ENCODE data around the gene ALOX5AP. TPM values are rescaled to one million over a fixed set of nuclear protein-coding genes. Genes with fewer than 3 reads are reported as not detected.

ALOX5AP gene
- total RNA-seq, 1 experiment from 2014 or later, result not detected

DNA sequence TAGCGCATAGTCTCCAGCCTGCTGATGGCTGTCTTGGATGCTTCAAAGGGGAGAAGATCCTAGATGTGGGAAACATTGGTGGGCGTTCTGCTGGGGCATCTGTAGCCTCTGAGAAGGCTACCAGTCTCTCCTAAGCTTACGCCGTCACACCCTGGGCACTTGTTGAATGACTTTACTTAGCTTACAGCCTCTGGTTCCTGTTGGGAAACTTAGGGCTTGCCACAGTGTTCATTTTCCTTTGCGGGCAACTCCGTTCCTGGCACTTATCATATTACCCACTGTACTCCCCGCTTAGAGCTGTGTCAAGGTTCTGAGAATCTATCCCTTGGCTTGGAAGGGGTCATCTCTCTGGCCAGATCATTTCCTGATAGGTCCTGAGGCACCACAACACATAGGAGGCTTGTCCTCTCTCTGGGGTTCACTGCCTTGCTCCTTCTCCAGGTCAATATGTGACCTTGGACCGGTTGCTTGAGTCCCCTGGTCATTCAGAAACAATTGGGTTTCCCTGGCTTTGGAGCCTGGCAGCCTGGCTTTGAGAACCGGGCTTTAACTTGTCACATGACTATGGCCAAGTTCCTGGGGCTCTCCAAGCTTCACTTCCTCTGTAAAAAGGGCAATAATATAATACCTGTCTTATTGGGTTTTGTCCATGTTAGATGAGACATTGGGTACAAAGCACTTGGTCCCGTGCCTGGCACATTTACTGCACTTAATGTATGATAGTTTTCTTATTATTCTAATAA, 20.5 kb upstream of the ALOX5AP start:
- POLR2A ChIA-PET (ENCODE audit: unreplicated experiment), result no interaction called here
- no peak overlapping the region for H3K27ac ChIP-seq (ENCODE audit: low read length)

DNA sequence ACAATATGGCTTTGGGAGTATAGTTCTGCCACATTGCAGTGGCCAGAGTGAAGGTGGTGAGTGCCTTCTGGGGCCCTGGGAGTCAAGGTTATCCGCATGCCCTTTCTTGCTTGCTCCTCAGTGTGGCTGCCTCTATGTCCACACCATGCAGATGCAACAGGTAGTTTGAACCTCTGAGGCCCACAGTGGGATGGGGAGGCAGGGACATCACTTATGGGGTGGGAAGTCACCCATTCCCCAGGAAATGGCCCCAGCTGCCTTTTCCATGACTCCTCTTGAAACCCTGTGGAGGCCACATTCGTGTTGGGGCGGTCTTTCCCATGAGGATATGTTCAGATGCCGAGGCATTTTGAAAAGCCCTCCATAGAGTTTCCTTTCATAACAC, 20.0 kb upstream of the ALOX5AP start:
- DNase-seq, result no peak
- no peaks in the 10 kb centered on the region for H3K36me3 ChIP-seq (ENCODE audit: low read depth, low read length)
- H3K4me2 ChIP-seq (ENCODE audit: low read length), result no peak overlapping the region
- CTCF ChIA-PET, result no interaction called here
- H4K20me1 ChIP-seq (ENCODE audit: low read length), result no peaks in the 10 kb centered on the region
- peaks cover 3% of the 10 kb centered on the region for H3F3A ChIP-seq (ENCODE audit: low read length, unreplicated experiment)
- H3K4me1 ChIP-seq (ENCODE audit: insufficient read depth, low read length), result peaks cover 28% of the 10 kb centered on the region
- no peak overlapping the region for H3K9ac ChIP-seq (ENCODE audit: low read length)
- H3K79me2 ChIP-seq (ENCODE audit: low read length), result no peaks in the 10 kb centered on the region
- no TSS peak for BruUV-seq (replicated peaks)
- intact Hi-C loops (cut with micrococcal nuclease), result no loop called here
- no peaks in the 10 kb centered on the region for H3K27me3 ChIP-seq (ENCODE audit: low read length)
- ATAC-seq, result no peak
- H3K4me3 ChIP-seq (ENCODE audit: low read length), result no peak overlapping the region
- H2AFZ ChIP-seq (ENCODE audit: low read length), result no peak overlapping the region
- H3K9me2 ChIP-seq (replicated peaks; ENCODE audit: low read length), result no peaks in the 10 kb centered on the region
- POLR2A ChIA-PET (ENCODE audit: unreplicated experiment), result no interaction called here
- H3K9me3 ChIP-seq (ENCODE audit: low read length), result no peaks in the 10 kb centered on the region
- no peak overlapping the region for H3K27ac ChIP-seq (ENCODE audit: low read length)
- no peak for TF ChIP-seq EZH2 (IDR thresholded peaks at IDR 0.05; ENCODE audit: low read length, unreplicated experiment)
- TF ChIP-seq, protein P1, sequence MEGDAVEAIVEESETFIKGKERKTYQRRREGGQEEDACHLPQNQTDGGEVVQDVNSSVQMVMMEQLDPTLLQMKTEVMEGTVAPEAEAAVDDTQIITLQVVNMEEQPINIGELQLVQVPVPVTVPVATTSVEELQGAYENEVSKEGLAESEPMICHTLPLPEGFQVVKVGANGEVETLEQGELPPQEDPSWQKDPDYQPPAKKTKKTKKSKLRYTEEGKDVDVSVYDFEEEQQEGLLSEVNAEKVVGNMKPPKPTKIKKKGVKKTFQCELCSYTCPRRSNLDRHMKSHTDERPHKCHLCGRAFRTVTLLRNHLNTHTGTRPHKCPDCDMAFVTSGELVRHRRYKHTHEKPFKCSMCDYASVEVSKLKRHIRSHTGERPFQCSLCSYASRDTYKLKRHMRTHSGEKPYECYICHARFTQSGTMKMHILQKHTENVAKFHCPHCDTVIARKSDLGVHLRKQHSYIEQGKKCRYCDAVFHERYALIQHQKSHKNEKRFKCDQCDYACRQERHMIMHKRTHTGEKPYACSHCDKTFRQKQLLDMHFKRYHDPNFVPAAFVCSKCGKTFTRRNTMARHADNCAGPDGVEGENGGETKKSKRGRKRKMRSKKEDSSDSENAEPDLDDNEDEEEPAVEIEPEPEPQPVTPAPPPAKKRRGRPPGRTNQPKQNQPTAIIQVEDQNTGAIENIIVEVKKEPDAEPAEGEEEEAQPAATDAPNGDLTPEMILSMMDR (conservative IDR thresholded peaks at IDR 0.05; ENCODE audit: low read depth, low read length), result no peak
- TF ChIP-seq EZH2phosphoT487 (IDR thresholded peaks at IDR 0.05; ENCODE audit: borderline replicate concordance, low read length), result no peak

More for the DNA sequence above, 20.5 kb upstream of the ALOX5AP start:
- peaks cover 3% of the 10 kb centered on the region for H3F3A ChIP-seq (ENCODE audit: low read length, unreplicated experiment)
- DNase-seq, result no peak
- H3K27me3 ChIP-seq (ENCODE audit: low read length), result no peaks in the 10 kb centered on the region
- H3K4me3 ChIP-seq (ENCODE audit: low read length), result no peak overlapping the region
- no TSS peak for BruUV-seq (replicated peaks)
- CTCF ChIA-PET, result no interaction called here
- H2AFZ ChIP-seq (ENCODE audit: low read length), result no peak overlapping the region
- no peak overlapping the region for H3K9ac ChIP-seq (ENCODE audit: low read length)
- intact Hi-C loops (cut with micrococcal nuclease), result no loop called here
- H3K9me3 ChIP-seq (ENCODE audit: low read length), result no peaks in the 10 kb centered on the region
- no peaks in the 10 kb centered on the region for H4K20me1 ChIP-seq (ENCODE audit: low read length)
- no peaks in the 10 kb centered on the region for H3K36me3 ChIP-seq (ENCODE audit: low read depth, low read length)
- no peaks in the 10 kb centered on the region for H3K9me2 ChIP-seq (replicated peaks; ENCODE audit: low read length)
- no peak overlapping the region for H3K4me2 ChIP-seq (ENCODE audit: low read length)
- TF ChIP-seq, protein P1 (conservative IDR thresholded peaks at IDR 0.05; ENCODE audit: low read depth, low read length), result no peak
- no peak for TF ChIP-seq EZH2phosphoT487 (IDR thresholded peaks at IDR 0.05; ENCODE audit: borderline replicate concordance, low read length)
- TF ChIP-seq EZH2 (IDR thresholded peaks at IDR 0.05; ENCODE audit: low read length, unreplicated experiment), result no peak
- H3K4me1 ChIP-seq (ENCODE audit: insufficient read depth, low read length), result peaks cover 22% of the 10 kb centered on the region
- no peak for ATAC-seq
- H3K79me2 ChIP-seq (ENCODE audit: low read length), result no peaks in the 10 kb centered on the region

DNA sequence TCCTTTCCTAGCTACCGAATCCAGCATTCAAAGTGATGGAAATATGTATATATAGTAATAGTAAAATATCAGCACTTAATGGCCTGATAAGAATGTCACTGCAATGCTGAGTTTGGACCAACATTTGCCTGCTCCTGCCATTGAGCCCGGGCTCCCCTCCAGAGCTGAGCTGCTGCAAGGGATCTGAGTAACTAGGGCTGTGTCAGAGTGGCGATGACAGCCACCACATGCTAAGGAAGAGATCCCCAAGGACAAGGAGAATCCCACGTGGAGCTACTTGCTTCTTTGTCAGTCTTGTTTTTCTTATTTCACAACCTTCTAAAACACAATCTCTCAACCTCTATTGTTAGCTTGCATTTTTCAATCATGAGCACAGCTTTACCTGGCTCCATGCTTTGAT, 19.5 kb upstream of the ALOX5AP start:
- H3K27ac ChIP-seq (ENCODE audit: low read length), result no peak overlapping the region
- H3K4me1 ChIP-seq (ENCODE audit: insufficient read depth, low read length), result peaks cover 33% of the 10 kb centered on the region
- H3K27me3 ChIP-seq (ENCODE audit: low read length), result no peaks in the 10 kb centered on the region
- no peaks in the 10 kb centered on the region for H3K9me3 ChIP-seq (ENCODE audit: low read length)
- no peak overlapping the region for H3K9ac ChIP-seq (ENCODE audit: low read length)
- H3K9me2 ChIP-seq (replicated peaks; ENCODE audit: low read length), result no peaks in the 10 kb centered on the region
- no peak overlapping the region for H3K4me2 ChIP-seq (ENCODE audit: low read length)
- ChIA-PET POLR2A (ENCODE audit: unreplicated experiment) (no interaction called here), CTCF (interaction anchor here (0.5 kb wide), 1 partner anchor 17 kb away, joined by 3 read pairs; no protein-coding TSS in a partner anchor)
- peaks cover 3% of the 10 kb centered on the region for H3F3A ChIP-seq (ENCODE audit: low read length, unreplicated experiment)
- H3K36me3 ChIP-seq (ENCODE audit: low read depth, low read length), result no peaks in the 10 kb centered on the region
- no TSS peak for BruUV-seq (replicated peaks)
- intact Hi-C loops (cut with micrococcal nuclease), result no loop called here
- no peaks in the 10 kb centered on the region for H4K20me1 ChIP-seq (ENCODE audit: low read length)
- no peaks in the 10 kb centered on the region for H3K79me2 ChIP-seq (ENCODE audit: low read length)
- DNase-seq (no peak), ATAC-seq (no peak)
- no peak overlapping the region for H3K4me3 ChIP-seq (ENCODE audit: low read length)
- H2AFZ ChIP-seq (ENCODE audit: low read length), result no peak overlapping the region
- TF ChIP-seq, protein P1 (conservative IDR thresholded peaks at IDR 0.05; ENCODE audit: low read depth, low read length), result no peak

Data from PC-3 (cell line).